GM23248 (cell line): ENCODE measurements around the gene FTCDNL1. TPM values are rescaled to one million over a fixed set of nuclear protein-coding genes. Genes with fewer than 3 reads are reported as not detected.

ENCODE experiments used
- DNase-seq: peaks from one replicate; pipeline ENCODE4 v3.0.0-alpha.2; 2015
- H2AFZ ChIP-seq: fragments of 200-600 bp; sonication (generic); 2 replicates; pipeline ENCODE4 v1.6.1; 2016; ENCODE audit warnings: antibody characterized with exemption
- H3F3A ChIP-seq: fragments of 200-600 bp; sonication (generic); 2 replicates; pipeline ENCODE4 v1.6.1; 2016; ENCODE audit warnings: mild to moderate bottlenecking, antibody characterized with exemption, mixed run types; ENCODE audit not compliant: insufficient read depth
- H3K27ac ChIP-seq: fragments of 200-600 bp; sonication (generic); 2 replicates; pipeline ENCODE4 v1.5.1; 2016; ENCODE audit warnings: mild to moderate bottlenecking
- H3K27me3 ChIP-seq: fragments of 200-600 bp; sonication (generic); replicated peaks from 2 replicates; pipeline ENCODE4 v1.6.1; 2016; ENCODE audit warnings: mild to moderate bottlenecking; ENCODE audit not compliant: insufficient read depth
- H3K36me3 ChIP-seq: fragments of 200-600 bp; sonication (generic); 2 replicates; pipeline ENCODE4 v1.6.1; 2016; ENCODE audit warnings: low read depth, mild to moderate bottlenecking
- H3K4me1 ChIP-seq: fragments of 200-600 bp; sonication (generic); 2 replicates; pipeline ENCODE4 v1.6.1; 2016; ENCODE audit warnings: mild to moderate bottlenecking; ENCODE audit not compliant: insufficient read depth
- H3K4me2 ChIP-seq: fragments of 200-600 bp; sonication (generic); one replicate; pipeline ENCODE4 v1.6.1; 2016; ENCODE audit warnings: mild to moderate bottlenecking; ENCODE audit not compliant: unreplicated experiment
- H3K4me3 ChIP-seq: fragments of 200-600 bp; sonication (generic); 2 replicates; pipeline ENCODE4 v1.5.1; 2016; ENCODE audit warnings: mild to moderate bottlenecking
- H3K79me2 ChIP-seq: fragments of 200-600 bp; sonication (generic); 2 replicates; pipeline ENCODE4 v1.6.1; 2016; ENCODE audit warnings: mild to moderate bottlenecking; ENCODE audit not compliant: insufficient read depth
- H3K9ac ChIP-seq: fragments of 200-600 bp; sonication (generic); 2 replicates; pipeline ENCODE4 v1.6.1; 2016; ENCODE audit warnings: mild to moderate bottlenecking
- H3K9me2 ChIP-seq: fragments of 200-600 bp; sonication (generic); 2 replicates; pipeline ENCODE4 v1.6.1; 2016; ENCODE audit warnings: mixed run types, mild to moderate bottlenecking, moderate library complexity; ENCODE audit not compliant: insufficient read depth
- H3K9me3 ChIP-seq: fragments of 200-600 bp; sonication (generic); one replicate; pipeline ENCODE4 v1.6.1; 2017; ENCODE audit warnings: low read depth
- H4K20me1 ChIP-seq: fragments of 200-600 bp; sonication (generic); 2 replicates; pipeline ENCODE4 v1.6.0; 2016; ENCODE audit not compliant: insufficient read depth
- EZH2 ChIP-seq: fragments of 200-600 bp; sonication (generic); IDR thresholded peaks from 2 replicates; pipeline ENCODE4 v1.6.1; 2018; ENCODE audit warnings: antibody characterized with exemption, mild to moderate bottlenecking; ENCODE audit not compliant: insufficient read depth, poor library complexity, severe bottlenecking
- EZH2phosphoT487 ChIP-seq: fragments of 200-600 bp; sonication (generic); IDR thresholded peaks from 2 replicates; pipeline ENCODE4 v1.6.1; 2018; ENCODE audit warnings: antibody characterized with exemption, moderate library complexity, mild to moderate bottlenecking, low read depth; ENCODE audit not compliant: insufficient read depth
- WGBS, 2 experiments: methylation state at CpG; one replicate each; pipeline ENCODE4 v1.1.6; 2015 to 2017; ENCODE audit warnings: low lambda C conversion rate in 2 of 2, low coverage in 1 of 2; ENCODE audit errors: missing lambda C conversion rate in 2 of 2; 5-methylcytosine and 5-hydroxymethylcytosine counted together
- in situ Hi-C: fragments of 300-500 bp; cut with MboI; formaldehyde crosslinking; loops from 2 replicates; pipeline ENCODE4 v1.15.0; 2020
- polyA plus RNA-seq: library from polyadenylated mRNA; unstranded; fragments of >200 nt; fragmentation: Nextera tagmentation; extraction: Ambion mirVana; gene quantifications from 2 replicates; pipeline ENCODE4 v1.2.1, GENCODE V29; 2016
- total RNA-seq: library from RNA; depleted of rRNA; stranded (reverse); fragments of >200 nt; shearing (Covaris generic); gene quantifications from 2 replicates; pipeline ENCODE4 v1.2.3, GENCODE V29; 2014

Gene FTCDNL1
- total and polyA plus RNA-seq, 2 experiments from 2014 or later: 0.65 to 1.9 TPM

DNA sequence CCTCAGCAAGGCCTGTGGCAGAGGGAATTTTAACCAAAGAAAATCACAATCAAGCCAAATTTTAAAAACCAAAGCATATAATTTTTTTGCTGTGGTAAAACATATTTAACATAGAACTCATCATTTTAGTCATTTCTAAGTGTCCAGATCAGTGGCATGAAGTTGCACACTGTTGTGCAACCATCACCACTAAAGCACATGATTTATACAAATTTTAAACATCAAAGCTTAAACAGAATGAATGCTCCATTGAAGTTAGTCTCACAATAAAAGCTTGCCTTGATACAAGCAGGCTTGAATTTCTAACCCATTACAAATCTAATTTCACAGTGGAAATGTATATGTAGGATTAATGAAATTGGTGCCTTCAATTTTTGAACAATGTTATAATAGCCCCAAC lies 31.2 kb downstream of the FTCDNL1 start:
- DNase-seq: peak; percentile 43
- H4K20me1 ChIP-seq: no peaks in the 10 kb centered on the region
- no peak overlapping the region for H2AFZ ChIP-seq
- H3K9me3 ChIP-seq: no peaks in the 10 kb centered on the region
- no peaks in the 10 kb centered on the region for H3K4me1 ChIP-seq
- H3K27ac ChIP-seq: no peak overlapping the region
- in situ Hi-C loops: no loop called here
- H3K79me2 ChIP-seq: no peaks in the 10 kb centered on the region
- no peak overlapping the region for H3K4me3 ChIP-seq
- no peak for TF ChIP-seq EZH2
- TF ChIP-seq EZH2phosphoT487: no peak
- H3K36me3 ChIP-seq: no peaks in the 10 kb centered on the region
- no peaks in the 10 kb centered on the region for H3K27me3 ChIP-seq
- no peak overlapping the region for H3K9ac ChIP-seq
- no peak overlapping the region for H3K4me2 ChIP-seq
- no peaks in the 10 kb centered on the region for H3K9me2 ChIP-seq
- H3F3A ChIP-seq: no peaks in the 10 kb centered on the region

DNA sequence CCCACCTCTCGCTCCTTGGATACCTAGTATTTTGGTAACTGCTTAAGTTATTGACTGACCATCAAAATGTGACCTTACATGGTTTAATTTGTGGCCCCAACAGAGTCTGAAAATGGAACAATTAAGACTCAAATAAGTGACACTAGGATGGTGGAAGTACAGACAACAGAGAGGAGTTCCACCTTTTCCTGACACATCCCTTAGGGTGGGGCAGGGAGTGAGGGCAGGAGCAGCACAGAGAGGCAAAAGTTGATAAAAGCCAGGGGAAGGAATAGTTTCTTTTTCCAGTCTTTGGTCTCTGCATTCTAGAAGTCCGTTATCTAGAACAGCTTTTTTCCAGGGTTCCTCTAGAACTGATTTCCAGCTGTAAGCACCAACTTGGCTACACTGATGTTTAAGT lies 32.2 kb downstream of the FTCDNL1 start:
- WGBS, 2 experiments: 84 to 92% methylated on average over 2 of the region's 2 CpGs

DNA sequence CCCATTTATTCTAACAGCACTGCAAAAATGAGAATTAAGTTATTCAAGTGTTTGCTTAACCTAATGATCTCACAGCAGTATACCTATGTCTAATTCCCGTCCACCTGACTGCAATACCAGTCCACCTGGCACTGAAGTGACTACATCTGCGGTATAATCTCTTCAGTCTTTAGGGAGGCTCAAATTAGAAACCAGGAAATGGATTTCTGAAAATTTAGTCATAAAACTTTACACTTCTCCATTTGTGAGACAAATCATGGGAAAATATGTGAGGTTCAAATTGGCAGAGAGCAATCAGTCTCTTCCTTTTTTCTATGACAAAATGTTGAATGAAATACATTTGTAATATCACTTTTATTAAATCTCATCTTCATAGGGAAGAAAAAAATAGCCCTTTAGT lies 33.0 kb downstream of the FTCDNL1 start:
- Histone ChIP-seq H3K79me2 (no peaks in the 10 kb centered on the region), H3K4me1 (no peaks in the 10 kb centered on the region), H3F3A (no peaks in the 10 kb centered on the region), H2AFZ (no peak overlapping the region), H3K4me3 (no peak overlapping the region), H3K4me2 (no peak overlapping the region), H3K36me3 (no peaks in the 10 kb centered on the region), H4K20me1 (no peaks in the 10 kb centered on the region), H3K9me3 (no peaks in the 10 kb centered on the region), H3K9ac (no peak overlapping the region), H3K27me3 (no peaks in the 10 kb centered on the region), H3K9me2 (no peaks in the 10 kb centered on the region), H3K27ac (no peak overlapping the region)
- DNase-seq: no peak
- in situ Hi-C loops: no loop called here
- WGBS, 2 experiments: 69 to 75% methylated on average over 2 of the region's 2 CpGs
- TF ChIP-seq EZH2: no peak
- no peak for TF ChIP-seq EZH2phosphoT487

More for the DNA sequence above, 32.2 kb downstream of the FTCDNL1 start:
- H4K20me1 ChIP-seq: no peaks in the 10 kb centered on the region
- H3K9ac ChIP-seq: no peak overlapping the region
- H3K9me3 ChIP-seq: no peaks in the 10 kb centered on the region
- no peaks in the 10 kb centered on the region for H3K36me3 ChIP-seq
- H3K4me1 ChIP-seq: no peaks in the 10 kb centered on the region
- H3K79me2 ChIP-seq: no peaks in the 10 kb centered on the region
- DNase-seq: no peak
- in situ Hi-C loops: no loop called here
- TF ChIP-seq EZH2 (no peak), EZH2phosphoT487 (no peak)
- H2AFZ ChIP-seq: no peak overlapping the region
- H3F3A ChIP-seq: no peaks in the 10 kb centered on the region
- H3K9me2 ChIP-seq: no peaks in the 10 kb centered on the region
- no peak overlapping the region for H3K4me2 ChIP-seq
- H3K27me3 ChIP-seq: no peaks in the 10 kb centered on the region
- no peak overlapping the region for H3K4me3 ChIP-seq
- H3K27ac ChIP-seq: no peak overlapping the region

DNA sequence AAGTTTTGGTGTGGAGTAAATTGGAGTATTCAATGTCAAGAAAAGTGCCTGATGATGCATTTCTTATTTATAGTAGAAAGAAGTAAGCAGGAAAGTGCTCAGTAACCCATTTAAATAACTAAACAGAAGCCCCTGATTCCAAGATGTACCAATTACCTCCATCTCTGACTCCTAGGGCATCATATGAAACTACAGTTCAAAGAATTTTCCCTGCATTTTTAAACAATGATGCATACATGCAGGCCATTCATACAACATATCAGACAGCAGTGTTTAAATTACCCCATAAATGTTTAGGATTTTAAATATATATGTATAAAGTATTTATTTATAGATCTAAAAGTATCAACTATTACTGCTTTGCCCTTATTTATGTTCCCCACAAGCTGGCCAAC lies 36.2 kb downstream of the FTCDNL1 start:
- no peak overlapping the region for H3K4me2 ChIP-seq

More for the DNA sequence above, 36.2 kb downstream of the FTCDNL1 start:
- Histone ChIP-seq H4K20me1 (no peaks in the 10 kb centered on the region), H3K36me3 (no peaks in the 10 kb centered on the region), H3K9ac (no peak overlapping the region), H3K79me2 (no peaks in the 10 kb centered on the region), H3K27ac (no peak overlapping the region), H3K9me3 (no peaks in the 10 kb centered on the region), H2AFZ (no peak overlapping the region), H3K9me2 (no peaks in the 10 kb centered on the region), H3F3A (peaks cover 7% of the 10 kb centered on the region; the same call in 1 of the 2 replicates), H3K27me3 (no peaks in the 10 kb centered on the region), H3K4me3 (no peak overlapping the region), H3K4me1 (peaks cover 14% of the 10 kb centered on the region)
- peak; percentile 33 for DNase-seq
- in situ Hi-C loops: no loop called here
- TF ChIP-seq EZH2phosphoT487: no peak
- TF ChIP-seq EZH2: no peak
